Fibroblast of lung (primary cell): ENCODE measurements around the gene ASXL1. TPM values are rescaled to one million over a fixed set of nuclear protein-coding genes. Genes with fewer than 3 reads are reported as not detected.
A peak's percentile ranks its signal among the peaks of the same experiment; 100 is the strongest.

Experiments used
- DNase-seq, 2 donors: peaks; one replicate each; pipeline versions ENCODE4 v3.0.0 to v3.0.0-alpha.2; 2010; ENCODE audit warnings: low read depth in 2 of 2
- H2AFZ ChIP-seq: 2 replicates; pipeline ENCODE4 v1.5.1; 2012; ENCODE audit warnings: low read length, control low read depth, inconsistent platforms
- H3K27ac ChIP-seq: 2 replicates; pipeline ENCODE4 v1.5.1; 2011; ENCODE audit warnings: low read length, control low read depth; ENCODE audit not compliant: insufficient read depth
- H3K27me3 ChIP-seq: 2 replicates; pipeline ENCODE4 v1.5.1; 2011; ENCODE audit warnings: mild to moderate bottlenecking, low read length; ENCODE audit not compliant: control insufficient read depth, insufficient read depth
- H3K36me3 ChIP-seq: 2 replicates; pipeline ENCODE4 v1.5.1; 2011; ENCODE audit warnings: low read length; ENCODE audit not compliant: control insufficient read depth, insufficient read depth
- H3K4me1 ChIP-seq: 2 replicates; pipeline ENCODE4 v1.5.1; 2011; ENCODE audit warnings: low read length; ENCODE audit not compliant: control insufficient read depth, insufficient read depth; ENCODE audit errors: extremely low read depth
- H3K4me2 ChIP-seq: 2 replicates; pipeline ENCODE4 v1.5.1; 2011; ENCODE audit warnings: low read length, control low read depth; ENCODE audit not compliant: insufficient read depth; ENCODE audit errors: extremely low read depth
- H3K4me3 ChIP-seq, 4 experiments: fragments of 200-600 bp in 1 of 4; sonication (generic) in 1 of 4; replicated peaks in 1 of 4; 2 replicates each; pipeline ENCODE4 v1.5.1; 2011 to 2016; ENCODE audit warnings: low read length in 4 of 4, low read depth in 3 of 4, mild to moderate bottlenecking in 3 of 4, control low read depth in 2 of 4, inconsistent platforms in 1 of 4, mixed read lengths in 1 of 4; ENCODE audit not compliant: insufficient read depth in 1 of 4; ENCODE audit errors: control extremely low read depth in 1 of 4
- H3K79me2 ChIP-seq: 2 replicates; pipeline ENCODE4 v1.5.1; 2012; ENCODE audit warnings: mild to moderate bottlenecking, low read length, inconsistent platforms; ENCODE audit not compliant: control insufficient read depth, insufficient read depth
- H3K9ac ChIP-seq: 2 replicates; pipeline ENCODE4 v1.5.1; 2011; ENCODE audit warnings: mild to moderate bottlenecking, low read length, control low read depth; ENCODE audit not compliant: insufficient read depth
- H3K9me3 ChIP-seq: 2 replicates; pipeline ENCODE4 v1.5.1; 2012; ENCODE audit warnings: low read depth, low read length; ENCODE audit not compliant: control insufficient read depth, insufficient read depth
- H4K20me1 ChIP-seq: 2 replicates; pipeline ENCODE4 v1.5.1; 2011; ENCODE audit warnings: low read length; ENCODE audit not compliant: control insufficient read depth, insufficient read depth; ENCODE audit errors: extremely low read depth
- CTCF ChIP-seq, 2 donors: IDR thresholded peaks in 1 of 2; conservative IDR thresholded peaks in 1 of 2; 1 replicate in 1 of 2; 2 replicates in 1 of 2; pipeline ENCODE4 v1.5.1; 2011 to 2012; ENCODE audit warnings: low read length in 2 of 2, control low read depth in 1 of 2, inconsistent platforms in 1 of 2, low read depth in 1 of 2, mild to moderate bottlenecking in 1 of 2
- EZH2 ChIP-seq: IDR thresholded peaks from 2 replicates; pipeline ENCODE4 v1.5.1; 2012; ENCODE audit warnings: low read length, control low read depth, mild to moderate bottlenecking; ENCODE audit errors: missing control alignments
- polyA plus RNA-seq, 2 donors: library from polyadenylated mRNA; depleted of rRNA in 1 of 2; stranded (reverse) in 1 of 2; unstranded in 1 of 2; fragments of >200 nt; gene quantifications; 2 replicates each; pipeline ENCODE4 v1.2.1, GENCODE V29; 2011 to 2012; ENCODE audit warnings: missing spikeins in 1 of 2
- total RNA-seq: library from RNA; depleted of rRNA; stranded (reverse); fragments of >200 nt; gene quantifications from 2 replicates; pipeline ENCODE4 v1.2.1, GENCODE V29; 2014

The ASXL1 gene
- total and polyA plus RNA-seq, 2 donors (not counting 1 experiment from before 2014, with no cell fraction given): 38.0 to 41.1 TPM

- Histone ChIP-seq H4K20me1 (no peaks in the 10 kb centered on the region), H3K27me3 (peaks cover 3% of the 10 kb centered on the region), H3K4me1 (no peaks in the 10 kb centered on the region), H2AFZ (no peak overlapping the region), H3K4me2 (peak overlapping the region; percentile 79), H3K9ac (peak overlapping the region; percentile 41), H3K9me3 (no peaks in the 10 kb centered on the region), H3K36me3 (no peaks in the 10 kb centered on the region), H3K4me3 (peak overlapping the region; percentile 54 to 70 (median 60)), H3K27ac (no peak overlapping the region), H3K79me2 (peaks cover 3% of the 10 kb centered on the region)
- TF ChIP-seq CTCF (conservative IDR thresholded peaks at IDR 0.05 in 1 of 2, IDR thresholded peaks at IDR 0.05 in 1 of 2; ENCODE audit: low read depth in 1 of 2, low read length in 2 of 2): no peak
- no peak for DNase-seq
Observed at GRCh38 chr20:32482143-32482441, 124.0 kb downstream of the ASXL1 start.

- H3K4me2 ChIP-seq: peak overlapping the region; percentile 79
- no peaks in the 10 kb centered on the region for H4K20me1 ChIP-seq
- H3K27me3 ChIP-seq: peaks cover 3% of the 10 kb centered on the region
- H3K9ac ChIP-seq: peak overlapping the region; percentile 49
- H3K79me2 ChIP-seq: peaks cover 3% of the 10 kb centered on the region
- H3K4me1 ChIP-seq: no peaks in the 10 kb centered on the region
- no peak overlapping the region for H3K27ac ChIP-seq
- H2AFZ ChIP-seq: no peak overlapping the region
- no peaks in the 10 kb centered on the region for H3K9me3 ChIP-seq
- H3K4me3 ChIP-seq: peak overlapping the region; percentile 54 to 70 (median 60)
- H3K36me3 ChIP-seq: no peaks in the 10 kb centered on the region
- peak; percentile 49 for TF ChIP-seq EZH2
- TF ChIP-seq CTCF (conservative IDR thresholded peaks at IDR 0.05 in 1 of 2, IDR thresholded peaks at IDR 0.05 in 1 of 2; ENCODE audit: low read depth in 1 of 2, low read length in 2 of 2): no peak
- DNase-seq: peak in 1 of 2 donors; percentile 35
Observed at GRCh38 chr20:32482442-32483261, 124.5 kb downstream of the ASXL1 start.

GRCh38 chr20:32483351-32484224, 125.5 kb downstream of the ASXL1 start:
- no peaks in the 10 kb centered on the region for H4K20me1 ChIP-seq
- peaks cover 3% of the 10 kb centered on the region for H3K79me2 ChIP-seq
- no peaks in the 10 kb centered on the region for H3K36me3 ChIP-seq
- H3K27ac ChIP-seq: no peak overlapping the region
- peak overlapping the region; percentile 68 for H3K4me2 ChIP-seq
- H2AFZ ChIP-seq: no peak overlapping the region
- peaks cover 6% of the 10 kb centered on the region for H3K27me3 ChIP-seq
- H3K4me1 ChIP-seq: no peaks in the 10 kb centered on the region
- H3K4me3 ChIP-seq: peak overlapping the region; percentile 44 to 64 (median 54)
- TF ChIP-seq EZH2: no peak
- no peak for TF ChIP-seq CTCF (conservative IDR thresholded peaks at IDR 0.05 in 1 of 2, IDR thresholded peaks at IDR 0.05 in 1 of 2; ENCODE audit: low read depth in 1 of 2, low read length in 2 of 2)
- peak overlapping the region; percentile 49 for H3K9ac ChIP-seq
- no peaks in the 10 kb centered on the region for H3K9me3 ChIP-seq
- DNase-seq: peak; percentile 65 to 87
